ENCODE data around the gene NTRK3.

The NTRK3 gene

DNA sequence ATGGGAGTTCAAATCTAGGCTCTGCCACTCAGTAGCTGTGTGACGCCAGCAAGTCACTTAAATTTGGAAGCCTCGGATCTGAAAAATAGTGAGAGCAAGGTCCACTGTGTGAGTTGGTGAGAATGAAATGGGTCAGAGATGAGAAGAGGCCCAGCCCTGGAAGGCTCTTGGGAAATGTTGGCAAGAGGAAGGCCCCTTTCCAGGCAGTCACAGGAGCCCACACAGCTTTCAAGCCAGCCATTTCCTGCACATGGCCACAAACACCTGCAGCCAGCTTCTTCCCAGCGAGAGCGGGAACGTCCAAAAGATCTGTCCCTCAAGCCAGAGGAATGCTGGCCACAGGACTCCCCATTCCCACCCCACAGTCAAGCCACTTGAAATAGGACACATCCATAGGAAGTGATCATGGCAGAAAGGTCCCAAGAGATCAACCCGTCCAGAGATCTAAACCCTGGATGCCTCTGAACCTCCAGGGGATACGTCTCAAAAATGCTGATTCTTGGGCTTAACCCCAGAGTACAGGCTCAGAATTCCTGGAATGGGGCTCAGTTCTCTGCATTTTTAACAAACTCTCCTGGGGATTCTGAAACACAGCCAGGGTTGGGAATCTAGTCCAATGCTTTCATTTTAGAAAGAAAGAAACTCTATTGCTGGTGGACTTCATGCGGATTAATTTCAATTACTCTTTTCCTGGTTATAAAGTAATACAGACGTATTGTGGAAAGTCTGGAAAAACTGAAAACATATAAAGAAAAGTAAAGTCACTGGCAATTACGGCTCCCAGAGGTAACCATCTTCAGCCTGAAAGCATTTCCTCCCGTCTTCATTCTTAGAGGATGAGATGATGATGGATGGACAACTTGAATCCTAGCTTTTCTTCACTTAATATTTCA, 35.9 kb downstream of the NTRK3 start:
- TF ChIP-seq, protein P1, sequence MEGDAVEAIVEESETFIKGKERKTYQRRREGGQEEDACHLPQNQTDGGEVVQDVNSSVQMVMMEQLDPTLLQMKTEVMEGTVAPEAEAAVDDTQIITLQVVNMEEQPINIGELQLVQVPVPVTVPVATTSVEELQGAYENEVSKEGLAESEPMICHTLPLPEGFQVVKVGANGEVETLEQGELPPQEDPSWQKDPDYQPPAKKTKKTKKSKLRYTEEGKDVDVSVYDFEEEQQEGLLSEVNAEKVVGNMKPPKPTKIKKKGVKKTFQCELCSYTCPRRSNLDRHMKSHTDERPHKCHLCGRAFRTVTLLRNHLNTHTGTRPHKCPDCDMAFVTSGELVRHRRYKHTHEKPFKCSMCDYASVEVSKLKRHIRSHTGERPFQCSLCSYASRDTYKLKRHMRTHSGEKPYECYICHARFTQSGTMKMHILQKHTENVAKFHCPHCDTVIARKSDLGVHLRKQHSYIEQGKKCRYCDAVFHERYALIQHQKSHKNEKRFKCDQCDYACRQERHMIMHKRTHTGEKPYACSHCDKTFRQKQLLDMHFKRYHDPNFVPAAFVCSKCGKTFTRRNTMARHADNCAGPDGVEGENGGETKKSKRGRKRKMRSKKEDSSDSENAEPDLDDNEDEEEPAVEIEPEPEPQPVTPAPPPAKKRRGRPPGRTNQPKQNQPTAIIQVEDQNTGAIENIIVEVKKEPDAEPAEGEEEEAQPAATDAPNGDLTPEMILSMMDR (IDR thresholded peaks at IDR 0.05; ENCODE audit: insufficient read depth, low read depth, low read length, missing control alignments) = no peak
- DNase-seq (ENCODE audit: low read depth) = no peak
- H3K4me3 ChIP-seq (ENCODE audit: low read length) = no peak overlapping the region

DNA sequence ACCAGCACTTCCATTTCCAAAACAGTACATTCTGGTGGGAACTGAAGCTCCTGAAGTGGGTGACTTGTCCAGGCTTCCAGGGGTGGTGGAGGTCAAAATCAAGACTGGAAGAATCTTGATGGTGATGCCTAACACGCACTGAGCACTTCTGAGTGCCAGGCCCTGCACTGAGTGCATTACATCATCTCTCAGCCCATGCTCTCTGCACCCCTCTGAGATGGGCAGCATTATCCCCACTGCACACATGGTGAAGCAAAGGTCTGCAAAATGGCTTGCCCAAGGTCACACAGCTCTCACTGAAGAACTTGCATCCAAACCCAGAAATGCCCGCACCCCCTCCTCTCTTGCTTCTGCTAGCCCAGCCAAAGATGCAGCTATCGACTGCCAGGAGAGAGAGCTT, 36.9 kb downstream of the NTRK3 start:
- DNase-seq (ENCODE audit: low read depth) = no peak
- TF ChIP-seq, protein P1 (IDR thresholded peaks at IDR 0.05; ENCODE audit: insufficient read depth, low read depth, low read length, missing control alignments) = no peak
- H3K4me3 ChIP-seq (ENCODE audit: low read length) = no peak overlapping the region

DNA sequence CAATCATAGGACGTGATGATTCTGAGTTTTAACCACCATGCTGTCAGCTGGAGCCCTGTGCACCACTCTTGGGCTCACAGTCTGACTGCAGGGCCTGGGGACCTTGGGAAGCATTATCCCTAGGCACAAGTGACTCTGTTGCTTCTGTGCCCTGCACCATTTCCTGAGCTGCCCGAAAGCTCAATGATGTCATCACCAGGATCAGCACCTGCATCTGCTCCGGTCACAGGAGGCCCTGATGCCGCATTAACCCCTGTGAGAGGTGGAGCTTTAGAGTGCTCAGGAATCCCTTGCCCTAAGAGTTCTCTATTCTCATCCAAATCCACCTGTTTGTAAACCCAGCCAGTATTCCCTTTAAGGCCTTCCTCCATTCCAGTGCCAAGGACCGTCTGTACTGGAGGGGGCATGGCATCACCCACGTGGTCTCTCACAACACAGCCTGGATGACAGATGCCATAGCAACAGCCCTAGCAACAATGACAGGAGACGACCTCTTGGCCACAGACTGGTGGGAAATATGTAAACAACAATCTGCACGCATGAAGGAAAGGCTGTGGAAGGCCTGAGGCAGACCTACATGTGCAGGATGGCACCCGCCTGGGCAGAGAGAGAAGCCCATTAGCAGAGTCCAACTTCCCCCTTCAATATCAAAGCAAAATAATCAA, 37.9 kb downstream of the NTRK3 start:
- DNase-seq (ENCODE audit: low read depth) = no peak
- TF ChIP-seq, protein P1 (IDR thresholded peaks at IDR 0.05; ENCODE audit: insufficient read depth, low read depth, low read length, missing control alignments) = no peak
- no peak overlapping the region for H3K4me3 ChIP-seq (ENCODE audit: low read length)

DNA sequence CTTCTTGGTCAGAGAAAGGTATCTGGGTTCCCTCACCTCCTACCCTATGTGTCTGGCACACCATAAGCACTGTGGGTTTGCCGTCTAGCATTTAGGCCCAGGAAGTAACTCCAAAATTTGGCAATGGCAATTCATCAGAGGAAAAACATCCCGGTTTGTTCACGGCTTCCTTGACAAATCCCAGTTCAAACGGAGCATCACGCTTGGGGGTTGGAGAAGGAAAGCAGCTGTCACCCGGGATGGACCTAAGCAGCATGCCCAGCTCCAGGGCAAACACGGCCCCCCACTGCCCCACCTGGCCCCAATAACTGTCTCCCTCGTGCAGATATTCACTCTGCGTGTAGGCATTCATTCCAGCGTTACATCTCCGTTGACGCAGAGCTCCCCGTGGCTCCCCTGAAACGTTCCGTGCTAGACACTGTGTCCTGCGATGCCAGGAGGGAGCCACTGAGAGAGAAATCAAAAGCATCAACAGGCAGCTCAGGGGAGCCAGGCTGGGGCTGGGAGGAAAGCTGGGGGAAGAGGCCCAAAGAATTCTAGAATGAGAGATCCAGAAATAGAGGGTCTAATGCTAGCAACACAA, 41.4 kb downstream of the NTRK3 start:
- H3K4me3 ChIP-seq (ENCODE audit: low read length) = no peak overlapping the region
- no peak for DNase-seq (ENCODE audit: low read depth)
- TF ChIP-seq, protein P1 (IDR thresholded peaks at IDR 0.05; ENCODE audit: insufficient read depth, low read depth, low read length, missing control alignments) = no peak

DNA sequence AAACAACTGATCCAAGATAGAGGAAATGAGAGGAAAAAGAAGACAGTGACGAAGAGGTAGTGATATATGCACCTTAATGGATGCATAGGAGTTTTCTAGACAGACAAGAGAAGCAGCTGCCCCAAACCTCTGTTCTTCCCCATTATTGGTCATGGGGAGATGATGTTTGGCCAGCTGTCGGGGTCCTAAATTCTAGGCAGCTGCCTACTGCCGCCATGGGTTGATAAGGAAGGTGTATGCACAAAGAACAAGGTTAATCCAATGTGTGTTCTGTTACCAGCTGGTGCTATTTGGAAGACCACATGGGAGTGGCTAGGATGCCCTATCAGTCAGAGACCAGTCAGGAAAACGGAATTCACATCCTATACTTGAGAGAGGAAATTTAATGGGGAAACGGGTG, 47.4 kb downstream of the NTRK3 start:
- TF ChIP-seq, protein P1 (IDR thresholded peaks at IDR 0.05; ENCODE audit: insufficient read depth, low read depth, low read length, missing control alignments) = no peak
- no peak for DNase-seq (ENCODE audit: low read depth)

DNA sequence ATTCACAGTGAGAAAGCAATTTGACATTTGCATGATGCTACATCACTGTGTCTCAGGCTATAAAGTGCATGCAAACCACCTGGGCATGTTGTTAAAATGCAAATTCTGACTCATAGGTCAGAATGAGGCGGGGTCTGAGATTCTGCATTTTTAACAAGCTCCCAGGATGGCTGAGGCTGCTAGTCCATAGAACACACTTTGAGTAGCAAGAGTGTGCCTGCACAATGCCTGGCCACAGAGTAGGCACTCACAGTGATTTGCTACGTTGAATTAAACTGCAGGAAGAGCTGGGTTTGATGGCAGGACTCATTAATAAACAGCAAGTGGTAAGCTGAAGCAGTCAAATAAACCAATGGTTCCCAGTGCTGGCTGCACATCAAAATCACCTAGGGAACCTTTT, 48.1 kb downstream of the NTRK3 start:
- H3K4me3 ChIP-seq (ENCODE audit: low read length) = no peak overlapping the region
- TF ChIP-seq, protein P1 (IDR thresholded peaks at IDR 0.05; ENCODE audit: insufficient read depth, low read depth, low read length, missing control alignments) = no peak
- no peak for DNase-seq (ENCODE audit: low read depth)

More for the DNA sequence above, 47.4 kb downstream of the NTRK3 start:
- H3K4me3 ChIP-seq (ENCODE audit: low read length) = no peak overlapping the region
